Measurements from ENCODE around the gene PVALEF. TPM values are rescaled to one million over a fixed set of nuclear protein-coding genes. Genes with fewer than 3 reads are reported as not detected.

Gene PVALEF
- polyA plus RNA-seq, 1 of the 3 experiments (the other 2 are of a cell fraction), result not detected

GRCh38 chr17:81127526-81128177 lies 37.7 kb upstream of the PVALEF start:
- H3K27ac ChIP-seq (ENCODE audit: low read depth in 2 of 2, low read length in 1 of 2), result no peak overlapping the region
- H3K9ac ChIP-seq, result no peak overlapping the region
- CTCF ChIA-PET, result interaction anchor here (0.8 to 1.0 kb wide), 3 partner anchors 15 to 104 kb away, joined by 3 to 4 read pairs (median 3); no protein-coding TSS in a partner anchor
- H3K4me3 ChIP-seq (ENCODE audit: low read depth in 2 of 2, low read length in 1 of 2), result no peak overlapping the region
- no peak for DNase-seq
- POLR2A ChIA-PET, result interaction anchor here (0.6 kb wide), 1 partner anchor 91 kb away, joined by 3 read pairs; no protein-coding TSS in a partner anchor
- 80% methylated on average over 19 of the region's 25 CpGs for WGBS (ENCODE audit: low lambda C conversion rate)
- H3K9me2 ChIP-seq, result no peaks in the 10 kb centered on the region
- no peak overlapping the region for H2AFZ ChIP-seq (ENCODE audit: low read depth)
- no peaks in the 10 kb centered on the region for H3K36me3 ChIP-seq (replicated peaks in 1 of 2; ENCODE audit: control insufficient read depth in 1 of 2, insufficient read depth in 2 of 2, low read length in 1 of 2)
- no peaks in the 10 kb centered on the region for H3K9me3 ChIP-seq
- H4K20me1 ChIP-seq (ENCODE audit: insufficient read depth), result no peaks in the 10 kb centered on the region
- no peak for TF ChIP-seq MAX (IDR thresholded peaks at IDR 0.05; ENCODE audit: low read depth)
- no peak for TF ChIP-seq CTCF (IDR thresholded peaks at IDR 0.05)
- no peak for TF ChIP-seq MEF2A (IDR thresholded peaks at IDR 0.05; ENCODE audit: borderline replicate concordance, low read depth)
- no peak for TF ChIP-seq CHD2 (IDR thresholded peaks at IDR 0.05; ENCODE audit: low read length, partially characterized antibody)
- TF ChIP-seq RXRA (IDR thresholded peaks at IDR 0.05; ENCODE audit: borderline replicate concordance, low read depth), result no peak
- TF ChIP-seq RAD21 (IDR thresholded peaks at IDR 0.05; ENCODE audit: low read length), result no peak
- no peak for TF ChIP-seq TAF1 (IDR thresholded peaks at IDR 0.05; ENCODE audit: borderline replicate concordance, low read depth, low read length)
- no peak for TF ChIP-seq EZH2phosphoT487 (IDR thresholded peaks at IDR 0.05; ENCODE audit: borderline replicate concordance, low read depth)
- TF ChIP-seq FOXJ3 (CRISPR knock-in tag; IDR thresholded peaks at IDR 0.05), result no peak
- TF ChIP-seq GATA2 (CRISPR knock-in tag; IDR thresholded peaks at IDR 0.05), result no peak
- no peak for TF ChIP-seq FOXM1 (IDR thresholded peaks at IDR 0.05; ENCODE audit: low read depth)
- no peak for TF ChIP-seq ZBTB33 (IDR thresholded peaks at IDR 0.05; ENCODE audit: borderline replicate concordance, low read depth)
- TF ChIP-seq ELF1 (IDR thresholded peaks at IDR 0.05), result no peak
- TF ChIP-seq PBX3 (IDR thresholded peaks at IDR 0.05), result no peak
- no peak for TF ChIP-seq IRF3 (IDR thresholded peaks at IDR 0.05; ENCODE audit: low read depth, low read length)
- TF ChIP-seq YY1 (IDR thresholded peaks at IDR 0.05; ENCODE audit: low read depth), result no peak
- no peaks in the 10 kb centered on the region; a peak in 1 of 4 replicates for H3K4me1 ChIP-seq (ENCODE audit: control insufficient read depth in 1 of 2, insufficient read depth in 2 of 2, low read depth in 1 of 2, low read length in 1 of 2)
- H3K27me3 ChIP-seq (ENCODE audit: insufficient read depth), result peaks cover 6% of the 10 kb centered on the region; the same call in 1 of the 2 replicates
- no peaks in the 10 kb centered on the region for H3F3A ChIP-seq (replicated peaks; ENCODE audit: insufficient read depth)
- H3K4me2 ChIP-seq, result no peak overlapping the region
- no peaks in the 10 kb centered on the region for H3K79me2 ChIP-seq (ENCODE audit: insufficient read depth)
